RWPE1 (cell line): Measurements from ENCODE around the gene MAP1B.

Experiments
- CTCF ChIA-PET: fragments of 350-600 bp; sonication (Branson Sonifier 250); formaldehyde crosslinking; extraction: SDS; loops from one replicate; lab custom pipeline; 2021; lab: Yijun Ruan, JAX
- POLR2A ChIA-PET: fragments of 400-600 bp; formaldehyde crosslinking; extraction: SDS; loops from one replicate; lab custom pipeline; 2020; ENCODE audit warnings: antibody characterized with exemption; ENCODE audit not compliant: low non-redundant PET; lab: Yijun Ruan, JAX
- DNase-seq: peaks from one replicate; pipeline ENCODE4 v3.0.0; 2012; ENCODE audit warnings: low spot score
- H3K27ac ChIP-seq: fragments of 450-650 bp; 2 replicates; pipeline ENCODE4 v1.5.1; 2017
- CTCF ChIP-seq: fragments of 450-650 bp; conservative IDR thresholded peaks from 2 replicates; pipeline ENCODE4 v1.5.1; 2017; ENCODE audit warnings: low read depth, mild to moderate bottlenecking

Gene MAP1B

GRCh38 chr5:72185496-72186329 lies 78.4 kb downstream of the MAP1B start:
- DNase-seq, result no peak
- CTCF ChIA-PET, result no interaction called here
- H3K27ac ChIP-seq, result no peak overlapping the region
- TF ChIP-seq CTCF, result no peak
- POLR2A ChIA-PET, result no interaction called here

GRCh38 chr5:72187388-72188075 lies 80.3 kb downstream of the MAP1B start:
- no peak for DNase-seq
- POLR2A ChIA-PET, result no interaction called here
- no peak for TF ChIP-seq CTCF
- no peak overlapping the region for H3K27ac ChIP-seq
- CTCF ChIA-PET, result interaction anchor here (1.0 kb wide), 1 partner anchor 81 kb away, joined by 3 read pairs; no protein-coding TSS in a partner anchor

- no peak for TF ChIP-seq CTCF
- no peak overlapping the region for H3K27ac ChIP-seq
- no peak for DNase-seq
- CTCF ChIA-PET, result no interaction called here
- POLR2A ChIA-PET, result no interaction called here
Observed at GRCh38 chr5:72188166-72188565, 80.9 kb downstream of the MAP1B start.

- ChIA-PET CTCF (interaction anchor here (0.7 kb wide), 1 partner anchor 80 kb away, joined by 3 read pairs; no protein-coding TSS in a partner anchor), POLR2A (no interaction called here)
- no peak overlapping the region for H3K27ac ChIP-seq
- TF ChIP-seq CTCF, result no peak
- DNase-seq, result no peak
Observed at GRCh38 chr5:72189146-72189545, 81.9 kb downstream of the MAP1B start.

- DNase-seq, result no peak
- no peak for TF ChIP-seq CTCF
- ChIA-PET CTCF (no interaction called here), POLR2A (no interaction called here)
- no peak overlapping the region for H3K27ac ChIP-seq
Observed at GRCh38 chr5:72191404-72191803, 84.1 kb downstream of the MAP1B start.

GRCh38 chr5:72194846-72195245 lies 87.6 kb downstream of the MAP1B start:
- no peak for TF ChIP-seq CTCF
- CTCF ChIA-PET, result interaction anchor here (0.6 to 0.7 kb wide), 2 partner anchors 204 to 888 kb away, joined by 3 read pairs; no protein-coding TSS in a partner anchor
- POLR2A ChIA-PET, result no interaction called here
- DNase-seq, result no peak
- H3K27ac ChIP-seq, result no peak overlapping the region
